ENCODE data around the gene WDR59. TPM values are rescaled to one million over a fixed set of nuclear protein-coding genes. Genes with fewer than 3 reads are reported as not detected.

The WDR59 gene
- total RNA-seq, 1 donor = 19.9 TPM

DNA sequence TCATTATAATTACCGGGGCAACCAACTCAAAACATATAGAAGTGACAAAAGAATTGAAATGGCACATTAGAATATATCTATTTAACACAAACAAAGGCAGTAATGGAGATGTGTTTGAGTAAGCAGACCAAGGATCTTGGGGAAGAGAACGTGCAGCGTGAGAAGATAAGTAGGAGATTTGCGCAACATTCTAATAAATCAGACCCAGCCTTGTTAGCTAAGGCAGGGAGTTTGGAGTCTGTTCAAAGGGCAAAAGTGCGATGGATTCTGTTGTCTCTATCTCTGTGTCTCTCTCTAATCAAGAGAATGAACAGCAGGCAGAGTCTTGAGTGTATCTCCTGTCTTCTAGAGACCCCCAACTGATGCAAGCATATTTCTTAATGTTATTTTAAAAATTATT, 155.3 kb downstream of the WDR59 start:
- H3K4me3 ChIP-seq (ENCODE audit: low read depth, low read length) = no peak overlapping the region
- TF ChIP-seq CTCF (IDR thresholded peaks at IDR 0.05; ENCODE audit: insufficient read depth, low read depth, low read length) = no peak
- DNase-seq (ENCODE audit: low read depth) = peak; percentile 62

GRCh38 chr16:74825941-74826340, 159.0 kb downstream of the WDR59 start:
- H3K4me3 ChIP-seq (ENCODE audit: low read depth, low read length) = no peak overlapping the region
- DNase-seq (ENCODE audit: low read depth) = no peak
- no peak for TF ChIP-seq CTCF (IDR thresholded peaks at IDR 0.05; ENCODE audit: insufficient read depth, low read depth, low read length)

GRCh38 chr16:74825016-74825415, 159.9 kb downstream of the WDR59 start:
- no peak overlapping the region for H3K4me3 ChIP-seq (ENCODE audit: low read depth, low read length)
- TF ChIP-seq CTCF (IDR thresholded peaks at IDR 0.05; ENCODE audit: insufficient read depth, low read depth, low read length) = no peak
- DNase-seq (ENCODE audit: low read depth) = no peak

Other genes with a start within 250 kb of the WDR59 start
- gene FA2H, start 210.3 kb downstream of the WDR59 start, total RNA-seq = not detected in 2 replicates
- 19.6 and 20.7 TPM in 2 replicates for gene ZNRF1, start 13.9 kb upstream of the WDR59 start, total RNA-seq
- gene LDHD, start 131.7 kb upstream of the WDR59 start, total RNA-seq = 0.64 and 0.86 TPM in 2 replicates
- 9.0 and 24.2 TPM in 2 replicates for gene ZFP1, start 163.4 kb upstream of the WDR59 start, total RNA-seq
- not detected in 2 replicates for gene CTRB2, start 222.0 kb upstream of the WDR59 start, total RNA-seq
- gene CTRB1, start 233.9 kb upstream of the WDR59 start, total RNA-seq = not detected in 2 replicates